Spleen (tissue), 7 donors: ENCODE results near the gene UBAP1.

Experiments
- POLR2A ChIP-seq, 3 donors: fragments of 450-650 bp; IDR thresholded peaks; one replicate each; pipeline ENCODE4 v1.5.1; 2017; ENCODE audit warnings: antibody characterized with exemption in 3 of 3, mild to moderate bottlenecking in 1 of 3
- TF ChIP-seq, protein P1 (sequence below), 11 experiments: fragments of 200-600 bp in 7 of 11; fragments of 450-650 bp in 4 of 11; sonication (generic) in 4 of 11; IDR thresholded peaks in 8 of 11; conservative IDR thresholded peaks in 3 of 11; 1 replicate in 7 of 11; 2 replicates in 4 of 11; pipeline versions ENCODE4 v1.4.0 to v1.8.0; 2016 to 2021; ENCODE audit warnings: antibody characterized with exemption in 11 of 11, inconsistent platforms in 4 of 11, mild to moderate bottlenecking in 1 of 11
- donor health status: DM: no; HTN: no; CAD: no; lungs with moderate emphysema.
- donor health status: DM: no; HTN: no; CAD: no.
- donor health status: DM: no; HTN: no; CAD: no.

DNA sequence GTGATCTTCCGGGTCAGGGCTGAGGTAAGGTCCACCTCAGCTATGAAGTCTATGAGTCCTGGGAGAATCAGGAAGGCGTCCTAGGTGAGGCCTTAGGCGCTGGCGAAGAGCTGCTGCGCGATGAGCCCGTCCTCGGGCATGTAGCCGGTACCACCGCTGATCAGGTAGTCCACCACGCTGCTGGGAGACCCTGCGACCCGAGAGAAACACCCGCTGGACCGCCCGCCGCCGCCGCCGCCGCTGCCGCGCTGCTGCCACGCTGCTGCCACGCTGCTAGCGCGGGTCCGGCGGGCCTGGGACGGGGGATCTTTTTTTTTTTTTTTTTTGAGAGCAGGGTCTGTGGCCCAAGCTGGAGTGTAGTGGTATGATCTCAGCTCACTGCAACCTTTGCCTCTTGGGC is 44.3 kb upstream of the UBAP1 start:
- TF ChIP-seq, protein P1, sequence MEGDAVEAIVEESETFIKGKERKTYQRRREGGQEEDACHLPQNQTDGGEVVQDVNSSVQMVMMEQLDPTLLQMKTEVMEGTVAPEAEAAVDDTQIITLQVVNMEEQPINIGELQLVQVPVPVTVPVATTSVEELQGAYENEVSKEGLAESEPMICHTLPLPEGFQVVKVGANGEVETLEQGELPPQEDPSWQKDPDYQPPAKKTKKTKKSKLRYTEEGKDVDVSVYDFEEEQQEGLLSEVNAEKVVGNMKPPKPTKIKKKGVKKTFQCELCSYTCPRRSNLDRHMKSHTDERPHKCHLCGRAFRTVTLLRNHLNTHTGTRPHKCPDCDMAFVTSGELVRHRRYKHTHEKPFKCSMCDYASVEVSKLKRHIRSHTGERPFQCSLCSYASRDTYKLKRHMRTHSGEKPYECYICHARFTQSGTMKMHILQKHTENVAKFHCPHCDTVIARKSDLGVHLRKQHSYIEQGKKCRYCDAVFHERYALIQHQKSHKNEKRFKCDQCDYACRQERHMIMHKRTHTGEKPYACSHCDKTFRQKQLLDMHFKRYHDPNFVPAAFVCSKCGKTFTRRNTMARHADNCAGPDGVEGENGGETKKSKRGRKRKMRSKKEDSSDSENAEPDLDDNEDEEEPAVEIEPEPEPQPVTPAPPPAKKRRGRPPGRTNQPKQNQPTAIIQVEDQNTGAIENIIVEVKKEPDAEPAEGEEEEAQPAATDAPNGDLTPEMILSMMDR (IDR thresholded peaks at IDR 0.05 in 8 of 11, conservative IDR thresholded peaks at IDR 0.05 in 3 of 11): no peak
- TF ChIP-seq POLR2A (IDR thresholded peaks at IDR 0.05): no peak
